ENCODE data around the gene ANXA9.

DNA sequence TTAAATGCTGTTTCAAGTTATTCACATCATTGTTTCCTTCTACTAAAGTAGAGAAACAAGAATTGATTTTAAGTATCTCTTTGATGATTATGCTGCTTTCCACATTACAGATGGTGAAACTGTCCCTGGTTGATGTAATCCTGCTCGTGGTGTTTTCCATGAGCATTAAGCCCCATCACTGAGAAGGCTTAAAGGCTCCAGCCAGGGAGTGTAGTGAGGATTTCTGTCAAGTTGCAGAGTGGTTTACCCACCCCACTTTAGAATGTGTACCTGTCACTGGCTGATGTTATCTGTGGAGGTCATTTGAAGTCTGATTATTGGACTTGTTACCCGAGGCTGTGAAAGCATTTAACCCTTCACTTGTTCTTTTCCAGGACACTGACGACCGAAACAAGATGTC, 20.3 kb upstream of the ANXA9 start:
- TF ChIP-seq, protein P1, sequence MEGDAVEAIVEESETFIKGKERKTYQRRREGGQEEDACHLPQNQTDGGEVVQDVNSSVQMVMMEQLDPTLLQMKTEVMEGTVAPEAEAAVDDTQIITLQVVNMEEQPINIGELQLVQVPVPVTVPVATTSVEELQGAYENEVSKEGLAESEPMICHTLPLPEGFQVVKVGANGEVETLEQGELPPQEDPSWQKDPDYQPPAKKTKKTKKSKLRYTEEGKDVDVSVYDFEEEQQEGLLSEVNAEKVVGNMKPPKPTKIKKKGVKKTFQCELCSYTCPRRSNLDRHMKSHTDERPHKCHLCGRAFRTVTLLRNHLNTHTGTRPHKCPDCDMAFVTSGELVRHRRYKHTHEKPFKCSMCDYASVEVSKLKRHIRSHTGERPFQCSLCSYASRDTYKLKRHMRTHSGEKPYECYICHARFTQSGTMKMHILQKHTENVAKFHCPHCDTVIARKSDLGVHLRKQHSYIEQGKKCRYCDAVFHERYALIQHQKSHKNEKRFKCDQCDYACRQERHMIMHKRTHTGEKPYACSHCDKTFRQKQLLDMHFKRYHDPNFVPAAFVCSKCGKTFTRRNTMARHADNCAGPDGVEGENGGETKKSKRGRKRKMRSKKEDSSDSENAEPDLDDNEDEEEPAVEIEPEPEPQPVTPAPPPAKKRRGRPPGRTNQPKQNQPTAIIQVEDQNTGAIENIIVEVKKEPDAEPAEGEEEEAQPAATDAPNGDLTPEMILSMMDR (IDR thresholded peaks at IDR 0.05; ENCODE audit: insufficient read depth, low read depth, low read length): no peak
- TF ChIP-seq EZH2 (IDR thresholded peaks at IDR 0.05; ENCODE audit: insufficient read depth, low read length): no peak

Measured in astrocyte (in vitro differentiated cells and primary cell).